Neural cell (in vitro differentiated cells): ENCODE data around the gene TACC2.

Source experiments
- EZH2 ChIP-seq: fragments of 200-600, 300-800 bp; shearing (Covaris generic), sonication (generic); IDR thresholded peaks from 2 replicates; pipeline ENCODE4 v1.6.1; 2014; ENCODE audit warnings: antibody characterized with exemption, low read length, borderline replicate concordance, mild to moderate bottlenecking; ENCODE audit not compliant: insufficient read depth, poor library complexity, severe bottlenecking
- POLR2AphosphoS5 ChIP-seq: IDR thresholded peaks from 2 replicates; pipeline ENCODE4 v1.6.1; 2012
- TF ChIP-seq, protein P1 (sequence below): IDR thresholded peaks from 2 replicates; pipeline ENCODE4 v1.6.1; 2012; ENCODE audit warnings: borderline replicate concordance
- TF ChIP-seq, protein P2 (sequence below): fragments of 450-650 bp; IDR thresholded peaks from 2 replicates; pipeline ENCODE4 v1.5.1; 2014; ENCODE audit warnings: antibody characterized with exemption, mild to moderate bottlenecking, moderate library complexity; ENCODE audit not compliant: poor library complexity, severe bottlenecking

DNA sequence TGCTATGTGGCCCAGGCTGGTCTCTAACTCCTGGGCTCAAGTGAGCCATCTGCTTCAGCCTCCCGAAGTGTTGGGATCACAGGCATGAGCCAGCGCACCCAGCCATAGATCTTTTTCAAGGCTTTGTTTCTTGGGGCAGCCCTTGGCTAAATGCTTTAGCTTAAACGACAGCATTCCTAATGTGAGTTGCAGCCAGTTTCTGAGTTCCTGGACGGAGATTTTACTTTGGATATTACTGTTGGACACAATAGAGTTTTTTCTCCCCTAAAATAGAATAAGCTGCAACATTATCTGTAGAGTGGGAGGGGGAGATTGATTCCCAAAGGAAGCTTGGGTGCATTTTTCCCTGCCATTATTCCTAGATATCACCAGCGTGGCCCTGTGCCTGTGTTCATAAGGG, 179.1 kb downstream of the TACC2 start:
- TF ChIP-seq POLR2AphosphoS5: no peak
- TF ChIP-seq, protein P1, sequence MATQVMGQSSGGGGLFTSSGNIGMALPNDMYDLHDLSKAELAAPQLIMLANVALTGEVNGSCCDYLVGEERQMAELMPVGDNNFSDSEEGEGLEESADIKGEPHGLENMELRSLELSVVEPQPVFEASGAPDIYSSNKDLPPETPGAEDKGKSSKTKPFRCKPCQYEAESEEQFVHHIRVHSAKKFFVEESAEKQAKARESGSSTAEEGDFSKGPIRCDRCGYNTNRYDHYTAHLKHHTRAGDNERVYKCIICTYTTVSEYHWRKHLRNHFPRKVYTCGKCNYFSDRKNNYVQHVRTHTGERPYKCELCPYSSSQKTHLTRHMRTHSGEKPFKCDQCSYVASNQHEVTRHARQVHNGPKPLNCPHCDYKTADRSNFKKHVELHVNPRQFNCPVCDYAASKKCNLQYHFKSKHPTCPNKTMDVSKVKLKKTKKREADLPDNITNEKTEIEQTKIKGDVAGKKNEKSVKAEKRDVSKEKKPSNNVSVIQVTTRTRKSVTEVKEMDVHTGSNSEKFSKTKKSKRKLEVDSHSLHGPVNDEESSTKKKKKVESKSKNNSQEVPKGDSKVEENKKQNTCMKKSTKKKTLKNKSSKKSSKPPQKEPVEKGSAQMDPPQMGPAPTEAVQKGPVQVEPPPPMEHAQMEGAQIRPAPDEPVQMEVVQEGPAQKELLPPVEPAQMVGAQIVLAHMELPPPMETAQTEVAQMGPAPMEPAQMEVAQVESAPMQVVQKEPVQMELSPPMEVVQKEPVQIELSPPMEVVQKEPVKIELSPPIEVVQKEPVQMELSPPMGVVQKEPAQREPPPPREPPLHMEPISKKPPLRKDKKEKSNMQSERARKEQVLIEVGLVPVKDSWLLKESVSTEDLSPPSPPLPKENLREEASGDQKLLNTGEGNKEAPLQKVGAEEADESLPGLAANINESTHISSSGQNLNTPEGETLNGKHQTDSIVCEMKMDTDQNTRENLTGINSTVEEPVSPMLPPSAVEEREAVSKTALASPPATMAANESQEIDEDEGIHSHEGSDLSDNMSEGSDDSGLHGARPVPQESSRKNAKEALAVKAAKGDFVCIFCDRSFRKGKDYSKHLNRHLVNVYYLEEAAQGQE: no peak
- TF ChIP-seq, protein P2, sequence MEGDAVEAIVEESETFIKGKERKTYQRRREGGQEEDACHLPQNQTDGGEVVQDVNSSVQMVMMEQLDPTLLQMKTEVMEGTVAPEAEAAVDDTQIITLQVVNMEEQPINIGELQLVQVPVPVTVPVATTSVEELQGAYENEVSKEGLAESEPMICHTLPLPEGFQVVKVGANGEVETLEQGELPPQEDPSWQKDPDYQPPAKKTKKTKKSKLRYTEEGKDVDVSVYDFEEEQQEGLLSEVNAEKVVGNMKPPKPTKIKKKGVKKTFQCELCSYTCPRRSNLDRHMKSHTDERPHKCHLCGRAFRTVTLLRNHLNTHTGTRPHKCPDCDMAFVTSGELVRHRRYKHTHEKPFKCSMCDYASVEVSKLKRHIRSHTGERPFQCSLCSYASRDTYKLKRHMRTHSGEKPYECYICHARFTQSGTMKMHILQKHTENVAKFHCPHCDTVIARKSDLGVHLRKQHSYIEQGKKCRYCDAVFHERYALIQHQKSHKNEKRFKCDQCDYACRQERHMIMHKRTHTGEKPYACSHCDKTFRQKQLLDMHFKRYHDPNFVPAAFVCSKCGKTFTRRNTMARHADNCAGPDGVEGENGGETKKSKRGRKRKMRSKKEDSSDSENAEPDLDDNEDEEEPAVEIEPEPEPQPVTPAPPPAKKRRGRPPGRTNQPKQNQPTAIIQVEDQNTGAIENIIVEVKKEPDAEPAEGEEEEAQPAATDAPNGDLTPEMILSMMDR: no peak
- no peak for TF ChIP-seq EZH2
